ENCODE data around the gene TAL2.

Gene TAL2

GRCh38 chr9:105710638-105711037, 48.4 kb downstream of the TAL2 start:
- no peak for DNase-seq
- no peak overlapping the region for H3K4me3 ChIP-seq (ENCODE audit: low read depth in 1 of 2, low read length in 2 of 2)
- H3K27ac ChIP-seq (ENCODE audit: low read length): no peak overlapping the region
- no peak overlapping the region for H2AFZ ChIP-seq (ENCODE audit: low read depth, low read length)
- no peaks in the 10 kb centered on the region for H3K9me3 ChIP-seq (ENCODE audit: insufficient read depth, low read length, severe bottlenecking)
- H4K20me1 ChIP-seq (ENCODE audit: insufficient read depth, low read length): no peaks in the 10 kb centered on the region
- no peak for ATAC-seq (ENCODE audit: insufficient read depth, low read depth)
- no peaks in the 10 kb centered on the region for H3K27me3 ChIP-seq (ENCODE audit: insufficient read depth, low read length, poor library complexity)
- no peak overlapping the region for H3K4me2 ChIP-seq (ENCODE audit: insufficient read depth, low read length)
- H3K79me2 ChIP-seq (ENCODE audit: insufficient read depth, low read length): no peaks in the 10 kb centered on the region
- H3K9ac ChIP-seq (ENCODE audit: low read depth, low read length): no peak overlapping the region
- no peak for TF ChIP-seq EZH2 (IDR thresholded peaks at IDR 0.05; ENCODE audit: borderline replicate concordance, low read depth, low read length, severe bottlenecking)
- TF ChIP-seq, protein P1, sequence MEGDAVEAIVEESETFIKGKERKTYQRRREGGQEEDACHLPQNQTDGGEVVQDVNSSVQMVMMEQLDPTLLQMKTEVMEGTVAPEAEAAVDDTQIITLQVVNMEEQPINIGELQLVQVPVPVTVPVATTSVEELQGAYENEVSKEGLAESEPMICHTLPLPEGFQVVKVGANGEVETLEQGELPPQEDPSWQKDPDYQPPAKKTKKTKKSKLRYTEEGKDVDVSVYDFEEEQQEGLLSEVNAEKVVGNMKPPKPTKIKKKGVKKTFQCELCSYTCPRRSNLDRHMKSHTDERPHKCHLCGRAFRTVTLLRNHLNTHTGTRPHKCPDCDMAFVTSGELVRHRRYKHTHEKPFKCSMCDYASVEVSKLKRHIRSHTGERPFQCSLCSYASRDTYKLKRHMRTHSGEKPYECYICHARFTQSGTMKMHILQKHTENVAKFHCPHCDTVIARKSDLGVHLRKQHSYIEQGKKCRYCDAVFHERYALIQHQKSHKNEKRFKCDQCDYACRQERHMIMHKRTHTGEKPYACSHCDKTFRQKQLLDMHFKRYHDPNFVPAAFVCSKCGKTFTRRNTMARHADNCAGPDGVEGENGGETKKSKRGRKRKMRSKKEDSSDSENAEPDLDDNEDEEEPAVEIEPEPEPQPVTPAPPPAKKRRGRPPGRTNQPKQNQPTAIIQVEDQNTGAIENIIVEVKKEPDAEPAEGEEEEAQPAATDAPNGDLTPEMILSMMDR (IDR thresholded peaks at IDR 0.05; ENCODE audit: borderline replicate concordance, extremely low read depth, low read length, poor library complexity, severe bottlenecking): no peak
- H3K36me3 ChIP-seq (ENCODE audit: insufficient read depth, low read length): peaks cover 11% of the 10 kb centered on the region; the same call in 1 of the 2 replicates
- H3K4me1 ChIP-seq (ENCODE audit: insufficient read depth, low read length): no peaks in the 10 kb centered on the region

DNA sequence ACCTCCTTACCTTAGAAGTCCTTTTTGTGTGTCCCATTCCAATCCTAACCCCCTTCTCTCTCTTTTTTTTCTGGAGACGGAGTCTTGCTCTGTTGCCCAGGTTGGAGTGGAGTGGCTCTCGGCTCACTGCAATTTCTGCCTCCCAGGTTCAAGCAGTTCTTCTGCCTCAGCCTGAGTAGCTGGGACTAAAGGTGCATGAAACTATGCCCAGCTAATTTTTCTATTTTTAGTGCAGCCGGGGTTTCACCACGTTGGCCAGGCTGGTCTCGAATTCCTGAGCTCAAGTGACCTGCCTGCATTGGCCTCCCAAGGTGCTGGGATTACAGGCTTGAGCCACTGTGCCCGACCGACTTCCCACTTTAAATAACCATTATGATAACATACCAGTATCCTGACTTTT, 49.6 kb downstream of the TAL2 start:
- Histone ChIP-seq H3K9ac (ENCODE audit: low read depth, low read length) (no peak overlapping the region), H3K27ac (ENCODE audit: low read length) (no peak overlapping the region), H2AFZ (ENCODE audit: low read depth, low read length) (no peak overlapping the region), H3K4me2 (ENCODE audit: insufficient read depth, low read length) (no peak overlapping the region), H3K4me1 (ENCODE audit: insufficient read depth, low read length) (no peaks in the 10 kb centered on the region), H4K20me1 (ENCODE audit: insufficient read depth, low read length) (no peaks in the 10 kb centered on the region), H3K9me3 (ENCODE audit: insufficient read depth, low read length, severe bottlenecking) (no peaks in the 10 kb centered on the region), H3K27me3 (ENCODE audit: insufficient read depth, low read length, poor library complexity) (no peaks in the 10 kb centered on the region), H3K4me3 (ENCODE audit: low read depth in 1 of 2, low read length in 2 of 2) (no peak overlapping the region), H3K36me3 (ENCODE audit: insufficient read depth, low read length) (peaks cover 9% of the 10 kb centered on the region; the same call in 1 of the 2 replicates), H3K79me2 (ENCODE audit: insufficient read depth, low read length) (no peaks in the 10 kb centered on the region)
- TF ChIP-seq, protein P1 (IDR thresholded peaks at IDR 0.05; ENCODE audit: borderline replicate concordance, extremely low read depth, low read length, poor library complexity, severe bottlenecking): no peak
- TF ChIP-seq EZH2 (IDR thresholded peaks at IDR 0.05; ENCODE audit: borderline replicate concordance, low read depth, low read length, severe bottlenecking): no peak
- no peak for DNase-seq
- no peak for ATAC-seq (ENCODE audit: insufficient read depth, low read depth)

- no peak overlapping the region for H3K27ac ChIP-seq (ENCODE audit: low read length)
- no peaks in the 10 kb centered on the region for H3K27me3 ChIP-seq (ENCODE audit: insufficient read depth, low read length, poor library complexity)
- no peaks in the 10 kb centered on the region for H4K20me1 ChIP-seq (ENCODE audit: insufficient read depth, low read length)
- no peaks in the 10 kb centered on the region for H3K9me3 ChIP-seq (ENCODE audit: insufficient read depth, low read length, severe bottlenecking)
- H3K36me3 ChIP-seq (ENCODE audit: insufficient read depth, low read length): peaks cover 9% of the 10 kb centered on the region; the same call in 1 of the 2 replicates
- TF ChIP-seq EZH2 (IDR thresholded peaks at IDR 0.05; ENCODE audit: borderline replicate concordance, low read depth, low read length, severe bottlenecking): no peak
- TF ChIP-seq, protein P1 (IDR thresholded peaks at IDR 0.05; ENCODE audit: borderline replicate concordance, extremely low read depth, low read length, poor library complexity, severe bottlenecking): no peak
- H3K4me1 ChIP-seq (ENCODE audit: insufficient read depth, low read length): no peaks in the 10 kb centered on the region
- DNase-seq: no peak
- H3K4me3 ChIP-seq (ENCODE audit: low read depth in 1 of 2, low read length in 2 of 2): no peak overlapping the region
- no peak overlapping the region for H3K4me2 ChIP-seq (ENCODE audit: insufficient read depth, low read length)
- ATAC-seq (ENCODE audit: insufficient read depth, low read depth): no peak
- no peak overlapping the region for H2AFZ ChIP-seq (ENCODE audit: low read depth, low read length)
- no peak overlapping the region for H3K9ac ChIP-seq (ENCODE audit: low read depth, low read length)
- no peaks in the 10 kb centered on the region for H3K79me2 ChIP-seq (ENCODE audit: insufficient read depth, low read length)
These were observed 50.0 kb downstream of the TAL2 start for GRCh38 chr9:105712297-105712696.
